Left ventricle myocardium inferior (tissue), 1 donor: ENCODE results near the gene TYSND1. TPM values are rescaled to one million over a fixed set of nuclear protein-coding genes. Genes with fewer than 3 reads are reported as not detected.
"Not testable (repeated sequence)": the region's sequence is repeated elsewhere in the genome, so short reads cannot be mapped to it uniquely, and the experiment has no call there.

Experiments
- DNase-seq: peaks from one replicate; pipeline ENCODE4 v3.0.0-alpha.2; 2020
- H3K27ac ChIP-seq: fragments of 200-600 bp; replicated peaks from 2 replicates; pipeline ENCODE4 v1.8.0; 2021
- H3K27me3 ChIP-seq: fragments of 200-600 bp; 2 replicates; pipeline ENCODE4 v1.8.0; 2021; ENCODE audit warnings: low read depth
- H3K36me3 ChIP-seq: fragments of 200-600 bp; 2 replicates; pipeline ENCODE4 v1.8.0; 2021
- H3K4me1 ChIP-seq: fragments of 200-600 bp; 2 replicates; pipeline ENCODE4 v1.8.0; 2021
- H3K4me3 ChIP-seq: fragments of 200-600 bp; 2 replicates; pipeline ENCODE4 v1.8.0; 2021; ENCODE audit warnings: mild to moderate bottlenecking, moderate library complexity
- H3K9me3 ChIP-seq: fragments of 200-600 bp; replicated peaks from 2 replicates; pipeline ENCODE4 v1.8.0; 2021
- CTCF ChIP-seq: fragments of 200-600 bp; IDR thresholded peaks from 2 replicates; pipeline ENCODE4 v1.8.0; 2021; ENCODE audit warnings: antibody characterized with exemption, mild to moderate bottlenecking, borderline replicate concordance
- intact Hi-C: fragments of 100-400 bp; cut with micrococcal nuclease; formaldehyde crosslinking; loops from one replicate; pipeline ENCODE4 v1.11.0; 2022
- total RNA-seq: library from RNA; stranded (reverse); fragmentation: NEBNext Ultra II Directional; extraction: Animal tissue kit (Norgen Biotek cat#: 25700); gene quantifications from one replicate; pipeline ENCODE4 v1.2.1, GENCODE V29; 2021
- donor health status: DM: no; HTN: yes; CAD: no; lungs with severe emphysema.

Gene TYSND1
- total RNA-seq, 1 donor from 2014 or later: 6.4 TPM

GRCh38 chr10:70106958-70107791 lies 39.3 kb downstream of the TYSND1 start:
- intact Hi-C loops: no loop called here
- peaks cover 34% of the 10 kb centered on the region for H3K36me3 ChIP-seq
- no peak overlapping the region for H3K4me3 ChIP-seq
- peak; percentile 38 for TF ChIP-seq CTCF
- H3K9me3 ChIP-seq: no peaks in the 10 kb centered on the region
- H3K4me1 ChIP-seq: no peaks in the 10 kb centered on the region
- DNase-seq: no peak
- H3K27me3 ChIP-seq: no peaks in the 10 kb centered on the region
- H3K27ac ChIP-seq: no peak overlapping the region

- intact Hi-C loops: no loop called here
- DNase-seq: no peak
- Histone ChIP-seq H3K36me3 (peaks cover 34% of the 10 kb centered on the region), H3K4me3 (no peak overlapping the region), H3K27me3 (no peaks in the 10 kb centered on the region), H3K27ac (no peak overlapping the region), H3K9me3 (no peaks in the 10 kb centered on the region), H3K4me1 (no peaks in the 10 kb centered on the region)
- TF ChIP-seq CTCF: no peak
Observed at GRCh38 chr10:70101668-70102067, 44.8 kb downstream of the TYSND1 start.

GRCh38 chr10:70101068-70101562 lies 45.4 kb downstream of the TYSND1 start:
- H3K4me3 ChIP-seq, intact Hi-C loops, H3K27ac ChIP-seq, DNase-seq, H3K4me1 ChIP-seq, H3K9me3 ChIP-seq, H3K27me3 ChIP-seq: not testable (repeated sequence)
- H3K36me3 ChIP-seq: peaks cover 40% of the 10 kb centered on the region

- Histone ChIP-seq H3K36me3 (peaks cover 66% of the 10 kb centered on the region), H3K4me1 (no peaks in the 10 kb centered on the region), H3K4me3 (no peak overlapping the region), H3K27ac (no peak overlapping the region), H3K9me3 (no peaks in the 10 kb centered on the region), H3K27me3 (no peaks in the 10 kb centered on the region)
- TF ChIP-seq CTCF: no peak
- intact Hi-C loops: no loop called here
- DNase-seq: no peak
Observed at GRCh38 chr10:70098271-70098670, 48.2 kb downstream of the TYSND1 start.

- Histone ChIP-seq H3K27me3 (no peaks in the 10 kb centered on the region), H3K27ac (no peak overlapping the region), H3K9me3 (no peaks in the 10 kb centered on the region), H3K4me3 (no peak overlapping the region), H3K36me3 (peaks cover 73% of the 10 kb centered on the region), H3K4me1 (no peaks in the 10 kb centered on the region)
- no peak for DNase-seq
- intact Hi-C loops: no loop called here
- TF ChIP-seq CTCF: no peak
Observed at GRCh38 chr10:70097459-70097858, 49.0 kb downstream of the TYSND1 start.

- Histone ChIP-seq H3K4me1 (no peaks in the 10 kb centered on the region), H3K36me3 (peaks cover 76% of the 10 kb centered on the region), H3K27me3 (no peaks in the 10 kb centered on the region), H3K9me3 (no peaks in the 10 kb centered on the region), H3K27ac (no peak overlapping the region), H3K4me3 (no peak overlapping the region)
- intact Hi-C loops: no loop called here
- no peak for TF ChIP-seq CTCF
- no peak for DNase-seq
Observed at GRCh38 chr10:70096705-70097420, 49.6 kb downstream of the TYSND1 start.
